Measurements from ENCODE around the gene RACGAP1. TPM values are rescaled to one million over a fixed set of nuclear protein-coding genes. Genes with fewer than 3 reads are reported as not detected.
"Not testable (repeated sequence)": the region's sequence is repeated elsewhere in the genome, so short reads cannot be mapped to it uniquely, and the experiment has no call there.

RACGAP1 gene
- total and polyA plus RNA-seq, 2 donors (not counting 1 experiment from before 2014, with no cell fraction given): 4.1 to 14.2 TPM

DNA sequence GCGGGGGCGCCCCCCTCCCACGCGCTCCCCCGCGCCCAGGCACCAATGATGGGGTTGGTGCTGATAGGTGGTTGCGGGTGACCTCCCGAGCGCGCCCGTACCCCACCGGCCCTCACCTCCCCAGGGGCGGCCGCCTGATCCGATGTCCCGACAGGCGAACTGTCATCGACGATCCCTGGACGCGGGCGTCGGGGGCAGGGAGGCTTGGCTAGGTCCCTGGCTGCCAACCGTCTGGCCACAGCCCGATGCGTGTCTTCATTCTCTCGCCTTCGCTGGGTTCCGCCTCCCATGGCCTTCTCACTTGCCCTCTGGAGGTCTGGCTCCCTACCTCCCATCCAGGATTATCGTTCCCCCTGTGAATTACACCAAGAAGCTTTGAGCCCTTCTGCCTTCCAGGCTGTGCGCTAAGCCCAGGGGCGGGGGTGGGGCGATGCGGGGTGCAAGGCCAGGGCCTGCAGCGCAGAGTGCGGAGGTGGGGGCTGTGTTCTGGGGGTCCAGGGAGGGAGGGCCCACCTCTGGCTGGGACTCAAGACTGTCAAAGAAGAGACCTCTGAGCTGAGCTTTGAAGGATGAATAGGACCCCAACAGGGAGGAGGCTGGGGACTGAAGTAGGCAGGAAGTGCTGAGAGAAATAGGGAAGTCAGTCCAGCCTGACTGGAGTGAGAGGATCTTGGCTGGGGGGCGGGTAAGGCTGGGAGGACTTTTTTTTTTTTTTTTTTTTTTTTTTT, 7.7 kb upstream of the RACGAP1 start:
- Mint-ChIP-seq H3K27ac (peak overlapping the region; percentile 70), H3K27me3 (peaks cover 5% of the 10 kb centered on the region), H3K4me3 (peak overlapping the region; percentile 85), H3K4me1 (peaks cover 6% of the 10 kb centered on the region), H3K9me3 (ENCODE audit: insufficient read depth) (no peaks in the 10 kb centered on the region)
- ChIA-PET CTCF (interaction anchor here (1.3 to 1.4 kb wide), 2 partner anchors 10 to 23 kb away, joined by 4 read pairs; no protein-coding TSS in a partner anchor), POLR2A (no interaction called here)
- WGBS (ENCODE audit: insufficient coverage): 11% methylated on average over 33 of the region's 37 CpGs
- peak overlapping the region; percentile 95 for H3K4me2 ChIP-seq (replicated peaks; ENCODE audit: low read depth, low read length, poor library complexity, severe bottlenecking)
- no peaks in the 10 kb centered on the region for H3K36me3 ChIP-seq (replicated peaks in 1 of 2; ENCODE audit: control extremely low read depth in 1 of 2, control insufficient read depth in 1 of 2, extremely low read depth in 1 of 2, insufficient read depth in 2 of 2, low read length in 1 of 2)
- H3K9ac ChIP-seq (ENCODE audit: low read length): peak overlapping the region; percentile 65
- H3K4me1 ChIP-seq (ENCODE audit: control insufficient read depth in 2 of 2, insufficient read depth in 2 of 2, low read length in 2 of 2): peaks cover 13 to 18% of the 10 kb centered on the region in 2 donors
- H2AFZ ChIP-seq (ENCODE audit: insufficient read depth, low read depth, low read length, poor library complexity, severe bottlenecking): peak overlapping the region; percentile 96
- no peaks in the 10 kb centered on the region for H3K79me2 ChIP-seq (ENCODE audit: control insufficient read depth, insufficient read depth, low read length)
- H3K27ac ChIP-seq (ENCODE audit: low read length in 2 of 2): peak overlapping the region in 1 of 2 donors; percentile 30
- H4K20me1 ChIP-seq (ENCODE audit: control insufficient read depth, insufficient read depth, low read length, poor library complexity, severe bottlenecking): no peaks in the 10 kb centered on the region
- peak; percentile 81 for ATAC-seq (ENCODE audit: low read depth)
- H3K4me3 ChIP-seq (ENCODE audit: control extremely low read depth in 1 of 5, extremely low read depth in 1 of 5, insufficient read depth in 1 of 5, low read depth in 2 of 5, low read length in 4 of 5): peak overlapping the region; percentile 43 to 72 (median 52)
- H3K9me3 ChIP-seq (ENCODE audit: control extremely low read depth in 1 of 3, control insufficient read depth in 2 of 3, insufficient read depth in 1 of 3, low read length in 2 of 3): no peaks in the 10 kb centered on the region
- intact Hi-C loops (cut with micrococcal nuclease): no loop called here
- peaks cover 0 to 3% (median 0%) of the 10 kb centered on the region in 4 experiments for H3K27me3 ChIP-seq (replicated peaks in 1 of 4; ENCODE audit: control extremely low read depth in 1 of 4, control insufficient read depth in 3 of 4, insufficient read depth in 4 of 4, low read length in 3 of 4)
- DNase-seq: peak; percentile 61
- TF ChIP-seq, protein P1, sequence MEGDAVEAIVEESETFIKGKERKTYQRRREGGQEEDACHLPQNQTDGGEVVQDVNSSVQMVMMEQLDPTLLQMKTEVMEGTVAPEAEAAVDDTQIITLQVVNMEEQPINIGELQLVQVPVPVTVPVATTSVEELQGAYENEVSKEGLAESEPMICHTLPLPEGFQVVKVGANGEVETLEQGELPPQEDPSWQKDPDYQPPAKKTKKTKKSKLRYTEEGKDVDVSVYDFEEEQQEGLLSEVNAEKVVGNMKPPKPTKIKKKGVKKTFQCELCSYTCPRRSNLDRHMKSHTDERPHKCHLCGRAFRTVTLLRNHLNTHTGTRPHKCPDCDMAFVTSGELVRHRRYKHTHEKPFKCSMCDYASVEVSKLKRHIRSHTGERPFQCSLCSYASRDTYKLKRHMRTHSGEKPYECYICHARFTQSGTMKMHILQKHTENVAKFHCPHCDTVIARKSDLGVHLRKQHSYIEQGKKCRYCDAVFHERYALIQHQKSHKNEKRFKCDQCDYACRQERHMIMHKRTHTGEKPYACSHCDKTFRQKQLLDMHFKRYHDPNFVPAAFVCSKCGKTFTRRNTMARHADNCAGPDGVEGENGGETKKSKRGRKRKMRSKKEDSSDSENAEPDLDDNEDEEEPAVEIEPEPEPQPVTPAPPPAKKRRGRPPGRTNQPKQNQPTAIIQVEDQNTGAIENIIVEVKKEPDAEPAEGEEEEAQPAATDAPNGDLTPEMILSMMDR (IDR thresholded peaks at IDR 0.05): no peak

DNA sequence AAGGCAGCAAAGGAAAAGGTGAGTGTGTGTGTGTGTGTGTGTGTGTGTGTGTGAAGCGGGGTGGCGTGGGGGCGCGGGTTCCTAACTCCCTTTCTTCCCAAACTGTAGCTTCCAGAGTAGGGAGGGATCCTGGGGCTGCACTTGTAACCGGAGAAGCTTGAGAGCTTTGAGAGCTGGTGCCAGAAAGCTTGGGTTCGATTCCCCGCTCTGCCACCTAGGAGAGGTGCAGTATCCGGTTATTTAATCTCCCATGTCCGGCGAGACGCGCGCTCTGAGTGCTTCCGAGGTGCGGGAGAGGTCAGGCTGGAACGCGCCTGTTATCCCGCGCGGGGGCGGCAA, 7.2 kb upstream of the RACGAP1 start:
- H3K9me3 Mint-ChIP-seq (ENCODE audit: insufficient read depth): no peaks in the 10 kb centered on the region
- Histone ChIP-seq H3K4me3 (ENCODE audit: control extremely low read depth in 1 of 5, extremely low read depth in 1 of 5, insufficient read depth in 1 of 5, low read depth in 2 of 5, low read length in 4 of 5) (peak overlapping the region in 4 of 5 experiments; percentile 43 to 72 (median 54)), H3K27ac (ENCODE audit: low read length in 2 of 2) (no peak overlapping the region), H3K27me3 (replicated peaks in 1 of 4; ENCODE audit: control extremely low read depth in 1 of 4, control insufficient read depth in 3 of 4, insufficient read depth in 4 of 4, low read length in 3 of 4) (peaks cover 0 to 3% (median 0%) of the 10 kb centered on the region in 4 experiments), H3K9ac (ENCODE audit: low read length) (peak overlapping the region; percentile 65), H2AFZ (ENCODE audit: insufficient read depth, low read depth, low read length, poor library complexity, severe bottlenecking) (peak overlapping the region; percentile 96), H3K36me3 (replicated peaks in 1 of 2; ENCODE audit: control extremely low read depth in 1 of 2, control insufficient read depth in 1 of 2, extremely low read depth in 1 of 2, insufficient read depth in 2 of 2, low read length in 1 of 2) (no peaks in the 10 kb centered on the region), H3K9me3 (ENCODE audit: control extremely low read depth in 1 of 3, control insufficient read depth in 2 of 3, insufficient read depth in 1 of 3, low read length in 2 of 3) (no peaks in the 10 kb centered on the region), H4K20me1 (ENCODE audit: control insufficient read depth, insufficient read depth, low read length, poor library complexity, severe bottlenecking) (no peaks in the 10 kb centered on the region), H3K79me2 (ENCODE audit: control insufficient read depth, insufficient read depth, low read length) (no peaks in the 10 kb centered on the region), H3K4me2 (replicated peaks; ENCODE audit: low read depth, low read length, poor library complexity, severe bottlenecking) (peak overlapping the region; percentile 95), H3K4me1 (ENCODE audit: control insufficient read depth in 2 of 2, insufficient read depth in 2 of 2, low read length in 2 of 2) (peaks cover 13 to 18% of the 10 kb centered on the region in 2 donors)
- 35% methylated on average over 17 of the region's 21 CpGs for WGBS (ENCODE audit: insufficient coverage)
- POLR2A ChIA-PET: interaction anchor here (0.6 kb wide), 1 partner anchor 284 kb away, joined by 6 read pairs; no protein-coding TSS in a partner anchor
- CTCF ChIA-PET: interaction anchor here (1.3 kb wide), 1 partner anchor 23 kb away, joined by 4 read pairs; no protein-coding TSS in a partner anchor
- peak overlapping the region; percentile 15 for H3K27ac Mint-ChIP-seq
- DNase-seq (no peak), ATAC-seq (ENCODE audit: low read depth) (no peak)
- peaks cover 5% of the 10 kb centered on the region for H3K27me3 Mint-ChIP-seq
- peak overlapping the region; percentile 85 for H3K4me3 Mint-ChIP-seq
- H3K4me1 Mint-ChIP-seq: peaks cover 6% of the 10 kb centered on the region
- intact Hi-C loops (cut with micrococcal nuclease): no loop called here
- TF ChIP-seq, protein P1 (IDR thresholded peaks at IDR 0.05): no peak
- no peak for TF ChIP-seq EZH2 (IDR thresholded peaks at IDR 0.05; ENCODE audit: borderline replicate concordance, insufficient read depth, low read depth, low read length, poor library complexity, severe bottlenecking)

DNA sequence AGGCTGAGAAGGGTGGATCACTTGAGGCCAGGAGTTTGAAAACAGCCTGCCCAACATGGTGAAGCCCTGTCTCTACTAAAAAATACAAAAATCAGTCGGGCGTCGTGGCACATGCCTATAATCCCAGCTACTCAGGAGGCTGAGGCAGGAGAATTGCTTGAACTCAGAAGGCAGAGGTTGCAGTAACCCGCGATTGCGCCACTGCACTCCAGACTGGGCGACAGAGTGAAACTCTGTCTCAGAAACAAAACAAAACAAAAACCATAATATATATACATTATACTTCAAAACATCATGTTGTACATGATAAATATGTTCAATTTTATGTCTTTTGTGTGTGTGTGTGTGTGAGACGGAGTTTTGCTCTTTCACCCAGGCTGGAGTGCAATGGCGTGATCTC, 5.2 kb upstream of the RACGAP1 start:
- H3K79me2 ChIP-seq (ENCODE audit: control insufficient read depth, insufficient read depth, low read length); H3K27ac ChIP-seq (ENCODE audit: low read length in 2 of 2); POLR2A ChIA-PET; ATAC-seq (ENCODE audit: low read depth); H3K4me1 Mint-ChIP-seq; DNase-seq; intact Hi-C loops (cut with micrococcal nuclease); H4K20me1 ChIP-seq (ENCODE audit: control insufficient read depth, insufficient read depth, low read length, poor library complexity, severe bottlenecking); H3K4me3 Mint-ChIP-seq; H3K9me3 Mint-ChIP-seq (ENCODE audit: insufficient read depth); H3K9me3 ChIP-seq (ENCODE audit: control extremely low read depth in 1 of 3, control insufficient read depth in 2 of 3, insufficient read depth in 1 of 3, low read length in 2 of 3); H3K4me2 ChIP-seq (replicated peaks; ENCODE audit: low read depth, low read length, poor library complexity, severe bottlenecking); H3K27me3 ChIP-seq (replicated peaks in 1 of 4; ENCODE audit: control extremely low read depth in 1 of 4, control insufficient read depth in 3 of 4, insufficient read depth in 4 of 4, low read length in 3 of 4); H3K9ac ChIP-seq (ENCODE audit: low read length); H3K36me3 ChIP-seq (replicated peaks in 1 of 2; ENCODE audit: control extremely low read depth in 1 of 2, control insufficient read depth in 1 of 2, extremely low read depth in 1 of 2, insufficient read depth in 2 of 2, low read length in 1 of 2); H3K27ac Mint-ChIP-seq; H3K4me3 ChIP-seq (ENCODE audit: control extremely low read depth in 1 of 5, extremely low read depth in 1 of 5, insufficient read depth in 1 of 5, low read depth in 2 of 5, low read length in 4 of 5); H2AFZ ChIP-seq (ENCODE audit: insufficient read depth, low read depth, low read length, poor library complexity, severe bottlenecking); H3K27me3 Mint-ChIP-seq: not testable (repeated sequence)
- peaks cover 13 to 23% of the 10 kb centered on the region in 2 donors for H3K4me1 ChIP-seq (ENCODE audit: control insufficient read depth in 2 of 2, insufficient read depth in 2 of 2, low read length in 2 of 2)
- WGBS (ENCODE audit: insufficient coverage): 95% methylated on average over 3 of the region's 9 CpGs
- CTCF ChIA-PET: interaction anchor here (0.6 to 0.9 kb wide), 2 partner anchors 25 to 101 kb away, joined by 4 to 5 read pairs; no protein-coding TSS in a partner anchor

Data from B cell (primary cell).